Inflammatory macrophage treated with lipopolysaccharide for 4 hours (primary cell): ENCODE measurements around the gene DSCAML1.

Experiments
- DNase-seq: peaks from one replicate; pipeline ENCODE4 v3.0.0-alpha.2; 2020

The DSCAML1 gene

DNA sequence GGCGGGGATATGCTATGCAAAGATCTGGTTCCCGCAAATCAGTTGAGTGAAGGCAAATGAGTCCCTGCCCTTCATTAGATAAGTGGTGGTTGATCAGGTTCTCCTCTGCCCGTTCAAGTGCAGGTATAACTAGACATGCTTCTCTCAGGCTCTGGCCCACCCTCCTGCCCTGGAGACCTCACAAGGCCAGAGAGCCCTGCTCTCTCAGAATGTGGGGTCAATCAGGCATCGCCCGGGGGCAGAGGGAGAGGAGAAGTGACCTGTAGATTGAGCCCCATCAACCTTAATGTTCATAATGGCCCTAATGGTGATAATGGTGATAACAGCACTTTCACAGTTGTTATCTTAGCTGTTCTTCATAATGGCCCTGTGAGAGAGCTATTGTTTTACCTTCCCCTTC, 224.3 kb downstream of the DSCAML1 start:
- DNase-seq: no peak

GRCh38 chr11:117572129-117572528, 224.9 kb downstream of the DSCAML1 start:
- DNase-seq: no peak

DNA sequence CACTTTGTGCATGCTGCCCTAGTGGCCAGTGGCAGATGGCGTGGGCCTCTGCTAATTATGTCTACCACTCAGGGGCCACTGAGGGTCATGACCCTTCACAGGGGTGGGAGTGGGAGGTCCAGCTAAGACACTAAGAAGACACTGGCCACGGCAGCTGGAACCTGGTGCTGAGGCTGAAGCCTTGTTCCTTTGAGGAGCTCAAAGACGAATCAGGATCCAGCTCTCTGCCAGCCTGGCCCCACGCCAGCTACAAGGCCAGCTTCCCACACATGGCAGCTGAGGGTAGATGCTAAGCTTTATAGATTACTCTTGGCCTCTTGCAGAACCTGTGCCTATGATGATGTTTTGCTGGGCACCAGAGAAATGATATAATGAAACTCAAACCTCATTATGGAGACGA, 226.3 kb downstream of the DSCAML1 start:
- DNase-seq: no peak

DNA sequence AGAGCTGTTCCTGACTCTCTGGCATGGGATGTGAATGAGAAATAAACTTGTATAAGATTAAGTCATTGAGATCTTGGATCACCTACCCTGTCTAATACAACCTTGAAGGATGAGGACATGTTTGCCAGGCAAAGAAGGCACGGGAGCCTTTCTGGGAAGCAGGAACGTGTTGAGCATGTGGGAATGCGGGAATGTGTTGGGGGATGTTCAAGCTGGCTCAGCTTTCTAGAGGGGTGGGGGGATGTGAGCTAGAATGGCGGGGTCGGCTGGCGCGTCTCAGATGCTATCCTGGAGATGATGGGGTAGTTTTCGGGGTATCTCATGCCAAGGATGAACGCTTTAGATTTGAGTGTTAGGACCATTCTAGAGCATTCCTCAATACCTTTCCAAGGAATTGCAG, 227.1 kb downstream of the DSCAML1 start:
- DNase-seq: no peak

DNA sequence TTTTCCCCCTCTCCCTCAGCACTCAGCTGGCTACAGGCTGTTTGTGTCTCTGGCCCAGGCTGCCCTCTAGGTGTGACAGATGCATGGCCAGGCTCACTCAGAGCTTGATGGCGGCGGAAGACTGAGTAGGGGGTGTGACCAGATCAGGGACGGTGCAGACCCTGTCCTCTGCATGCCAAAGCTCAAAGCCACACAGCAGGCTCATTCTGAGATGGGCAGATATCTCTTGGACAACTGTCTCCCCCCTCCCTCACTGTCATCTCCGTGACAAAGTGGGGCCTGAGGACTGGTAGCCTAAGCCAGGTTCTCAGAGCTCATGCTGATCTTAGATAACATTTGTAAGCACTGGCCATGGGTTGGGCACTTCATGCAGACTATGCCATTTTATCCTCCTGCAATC, 231.3 kb downstream of the DSCAML1 start:
- DNase-seq: no peak

DNA sequence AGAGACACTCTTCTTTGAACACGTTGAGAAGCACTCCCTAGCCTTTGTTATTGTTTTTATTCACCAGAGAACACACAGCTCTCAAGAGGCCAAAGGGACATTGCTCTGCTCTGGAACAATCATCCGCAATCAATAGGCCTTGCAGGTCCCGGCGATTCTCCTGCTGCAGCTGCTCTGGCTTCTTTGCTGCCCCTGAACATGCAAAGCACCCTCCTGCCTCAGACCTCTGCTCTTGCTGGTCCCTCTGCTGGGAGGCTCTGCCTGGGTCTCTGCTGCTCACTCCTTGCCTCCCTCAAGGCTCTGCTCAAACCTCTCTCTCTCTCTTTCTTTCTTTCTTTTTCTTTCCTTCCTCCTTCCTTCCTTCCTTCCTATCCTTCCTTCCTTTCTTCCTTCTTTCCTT, 232.7 kb downstream of the DSCAML1 start:
- no peak for DNase-seq

- DNase-seq: no peak
These were observed 233.5 kb downstream of the DSCAML1 start for GRCh38 chr11:117563556-117563955.

DNA sequence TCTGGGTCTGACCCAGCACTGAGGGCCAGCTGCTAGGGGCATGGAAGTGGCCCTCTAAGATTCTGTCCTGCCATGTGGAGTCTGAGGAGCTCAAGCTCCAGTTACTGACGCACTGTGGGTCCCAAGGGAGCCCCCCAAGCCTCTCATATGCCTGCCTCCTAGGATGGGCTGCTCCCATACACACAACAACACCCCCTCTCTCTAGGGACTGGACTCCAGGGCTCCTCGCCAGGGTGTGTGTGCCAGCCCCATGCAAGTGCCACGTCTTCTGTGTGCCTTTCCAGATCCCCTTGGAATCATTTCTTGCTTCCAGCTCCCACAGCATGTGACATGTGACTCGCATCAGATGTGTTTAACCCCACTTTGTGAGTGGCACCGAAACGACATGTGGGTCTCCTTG, 234.9 kb downstream of the DSCAML1 start:
- no peak for DNase-seq

- no peak for DNase-seq
These were observed 236.1 kb downstream of the DSCAML1 start for GRCh38 chr11:117560780-117561530.

DNA sequence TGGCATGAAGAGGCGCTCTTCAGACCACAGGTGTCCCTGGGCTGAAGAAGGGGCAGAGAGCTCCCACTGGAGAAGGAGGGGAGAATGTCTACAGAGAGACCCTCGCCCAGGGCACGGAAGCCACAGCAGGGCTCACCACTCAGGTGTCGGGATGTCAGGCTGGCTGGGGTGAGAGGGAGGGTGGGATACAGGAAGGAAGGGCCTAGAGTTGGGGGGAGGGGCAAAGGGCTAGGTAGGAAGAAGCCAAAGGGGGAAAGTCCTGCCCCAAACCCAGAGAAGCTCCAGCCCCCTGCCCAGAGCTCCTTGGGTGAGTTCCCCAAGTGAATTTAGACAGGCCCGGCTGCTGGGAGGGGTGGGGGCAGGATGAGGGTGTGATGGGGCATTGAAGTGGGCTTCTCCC, 237.3 kb downstream of the DSCAML1 start:
- DNase-seq: no peak

- DNase-seq: no peak
These were observed 239.7 kb downstream of the DSCAML1 start for GRCh38 chr11:117557361-117557760.

DNA sequence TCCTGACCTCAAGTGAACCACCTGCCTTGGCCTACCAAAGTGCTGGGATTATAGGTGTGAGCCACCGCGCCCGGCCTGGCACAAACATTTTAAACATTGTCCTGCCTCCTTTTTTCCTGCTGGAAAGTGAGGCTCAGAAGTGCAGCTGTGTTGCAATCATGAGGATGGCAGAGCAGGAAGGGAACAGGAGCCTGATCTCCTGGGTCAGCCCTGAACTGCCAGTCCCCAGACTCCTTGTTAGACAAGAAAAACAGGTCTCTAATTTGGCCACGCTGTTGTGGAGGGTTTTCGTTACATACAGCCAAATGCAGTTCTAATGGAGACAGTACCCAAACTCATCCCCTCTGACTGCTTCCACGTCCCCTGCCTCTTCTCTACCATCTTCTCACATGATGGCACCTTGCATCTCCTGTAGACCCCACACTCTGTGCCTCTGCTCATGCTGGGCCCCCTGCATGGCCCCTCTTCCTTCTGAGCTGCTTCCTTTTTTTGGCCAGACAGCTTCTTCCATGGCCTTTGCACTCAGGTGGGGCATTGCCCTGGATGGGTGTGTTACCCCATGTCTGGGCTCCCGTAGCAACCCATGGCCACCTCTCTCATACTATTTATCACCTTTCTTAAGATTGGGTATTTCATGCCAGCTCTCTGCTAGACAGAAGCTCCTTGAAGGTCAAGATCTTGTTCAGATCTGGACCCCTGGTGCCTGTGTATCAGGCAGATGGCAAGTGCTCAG, 242.2 kb downstream of the DSCAML1 start:
- no peak for DNase-seq

DNA sequence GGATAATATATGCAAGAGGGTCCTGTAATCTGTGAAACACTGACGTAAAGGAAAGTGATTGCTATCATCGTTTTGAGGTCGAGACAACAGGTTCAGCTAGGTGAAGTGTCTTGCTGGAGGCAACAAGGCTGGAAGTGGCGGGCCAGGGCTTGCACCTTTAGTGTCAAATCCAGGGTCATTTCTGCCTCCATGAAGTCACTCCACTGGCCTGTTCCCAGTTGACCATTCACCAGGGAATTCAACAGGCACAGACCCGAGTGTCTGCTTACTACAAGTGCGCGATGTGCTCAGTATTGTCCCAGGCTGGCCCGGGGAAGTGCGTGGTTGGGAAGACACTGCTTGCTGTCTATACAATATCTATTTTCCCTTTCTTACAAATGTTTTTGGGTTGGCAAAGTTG, 244.4 kb downstream of the DSCAML1 start:
- no peak for DNase-seq

DNA sequence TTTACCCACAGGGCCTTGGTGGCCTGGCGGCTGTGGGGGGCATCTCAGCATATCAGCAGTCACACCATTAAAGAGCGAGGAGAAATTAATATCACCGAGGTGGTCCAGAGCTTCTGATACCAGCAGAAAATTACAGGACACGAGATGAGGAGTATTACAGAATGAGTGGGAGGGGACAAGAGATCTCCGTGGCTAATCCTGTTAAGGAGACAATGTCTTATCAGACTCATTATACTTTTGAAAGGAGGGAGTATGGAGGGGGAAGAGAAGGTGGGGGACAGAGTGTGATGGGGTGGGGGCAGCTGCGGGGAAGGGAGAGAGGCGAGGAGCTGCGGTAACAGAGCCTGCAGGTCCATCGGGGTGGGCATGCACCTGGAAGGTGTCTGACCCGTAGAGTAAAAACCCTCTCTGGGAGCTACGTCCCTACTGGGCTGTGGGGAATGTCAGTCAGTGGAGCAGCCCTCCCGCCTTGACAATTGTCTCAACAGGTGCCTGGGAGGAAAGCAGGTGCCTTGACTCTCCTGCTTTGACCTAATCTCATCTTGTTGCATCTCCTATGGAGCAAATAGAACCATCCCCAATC, 245.2 kb downstream of the DSCAML1 start:
- no peak for DNase-seq

- DNase-seq: no peak
These were observed 246.6 kb downstream of the DSCAML1 start for GRCh38 chr11:117550466-117550865.

GRCh38 chr11:117549417-117549816, 247.6 kb downstream of the DSCAML1 start:
- DNase-seq: no peak

- DNase-seq: no peak
These were observed 248.1 kb downstream of the DSCAML1 start for GRCh38 chr11:117548876-117549275.

DNA sequence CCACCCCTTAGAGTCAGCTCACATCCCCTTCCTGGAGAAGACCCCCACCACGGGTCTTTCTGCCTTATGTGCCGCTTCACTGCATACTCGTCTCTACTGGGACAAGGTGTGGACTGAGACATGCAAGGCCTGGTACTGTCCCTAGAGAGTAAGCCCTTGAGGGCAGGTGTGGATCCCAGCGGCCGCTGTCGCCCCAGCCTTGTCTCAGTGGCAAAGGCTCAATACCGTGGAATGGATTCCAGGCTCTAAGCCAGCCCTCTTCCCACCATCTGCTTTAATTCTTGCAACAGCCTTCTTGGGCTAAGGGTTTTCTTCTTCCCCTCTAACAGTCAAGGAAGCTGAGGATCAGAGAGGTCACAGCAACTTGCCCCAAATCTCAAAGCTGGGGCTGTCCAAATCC, 249.1 kb downstream of the DSCAML1 start:
- no peak for DNase-seq

DNA sequence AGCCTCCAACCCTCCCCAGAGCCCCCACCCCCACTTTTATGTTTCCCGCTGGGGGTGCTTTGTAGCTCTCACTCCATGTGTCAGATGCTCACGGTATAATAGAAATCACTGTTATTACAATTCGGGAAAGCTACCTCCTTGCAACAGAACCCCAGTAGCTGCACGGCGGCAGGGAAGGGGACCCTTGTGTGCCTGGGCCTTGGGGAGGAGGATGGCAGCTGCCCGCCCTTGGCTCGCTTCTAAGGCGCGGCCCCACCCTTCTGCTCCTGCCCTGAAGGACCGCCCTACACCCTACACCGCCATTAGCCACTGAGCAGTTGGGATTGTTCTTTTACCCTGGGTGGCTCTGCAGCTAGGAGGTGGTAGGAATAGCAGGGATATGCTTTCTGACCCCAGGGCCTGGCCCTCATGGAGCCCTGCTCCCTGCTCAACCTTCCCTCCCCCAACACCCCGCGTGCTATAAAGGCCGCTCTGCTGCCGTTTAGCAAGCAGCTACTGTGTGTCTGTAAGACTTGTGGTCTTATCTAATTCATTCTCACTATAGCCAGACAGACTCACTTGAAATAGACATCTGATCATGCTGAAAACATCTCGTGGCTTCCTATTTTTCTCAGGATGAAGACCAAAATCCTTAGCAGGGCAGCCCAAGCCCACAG, 249.7 kb downstream of the DSCAML1 start:
- no peak for DNase-seq

DNA sequence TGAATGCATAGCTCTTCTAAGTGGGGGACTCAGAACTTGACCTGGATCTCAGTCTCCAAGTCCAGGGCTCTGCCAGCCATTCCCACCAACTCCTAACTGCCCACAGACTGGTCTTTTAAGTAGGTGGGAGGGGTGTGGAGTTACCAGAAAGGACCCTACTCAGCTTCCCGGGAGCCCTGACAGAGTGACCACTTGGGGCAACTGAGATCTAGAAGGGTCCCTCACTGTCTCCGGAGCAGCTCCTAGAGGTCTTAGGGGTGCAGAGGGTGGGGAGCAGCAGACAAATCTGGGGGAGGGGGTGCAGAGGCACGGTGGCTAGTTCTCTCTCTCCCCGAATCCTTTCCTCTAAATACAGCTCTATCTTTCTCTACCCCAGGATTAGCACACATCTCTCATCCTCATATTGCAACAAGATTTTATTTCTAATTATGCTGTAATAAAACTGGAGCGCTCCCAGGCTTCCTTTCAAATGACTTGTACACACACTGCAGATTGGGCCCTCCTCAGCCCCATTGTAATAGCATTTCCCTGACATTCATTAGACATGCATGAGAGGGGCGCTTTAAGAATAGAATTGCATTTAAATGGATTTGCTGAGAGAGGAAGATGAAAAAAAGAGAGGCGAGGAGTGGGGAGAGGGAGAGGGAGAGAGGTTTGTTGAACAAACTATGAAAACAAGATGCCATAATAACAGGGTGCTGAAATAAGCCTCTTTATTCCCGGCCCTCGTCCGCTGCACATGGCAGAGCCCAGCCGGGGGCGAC, 250.4 kb downstream of the DSCAML1 start:
- no peak for DNase-seq

DNA sequence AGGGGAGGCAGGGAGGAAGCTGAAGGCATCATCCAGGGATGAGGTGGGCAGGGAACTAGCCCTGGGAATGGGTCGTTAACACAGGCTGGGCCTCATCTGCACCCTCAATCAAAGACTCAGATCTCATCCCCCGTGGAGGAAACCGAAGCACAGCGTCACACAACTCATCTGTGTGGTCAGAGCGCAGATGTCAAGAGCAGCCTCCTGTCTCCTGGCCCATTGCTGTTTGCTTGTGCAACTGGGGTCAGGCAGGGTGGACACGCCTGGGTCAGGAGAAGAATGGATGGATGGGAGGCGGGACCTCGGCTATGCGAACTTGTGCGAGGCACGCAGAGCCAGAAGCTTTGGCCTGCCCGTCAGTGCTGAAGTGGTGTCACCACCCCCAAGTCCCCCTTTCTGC, 251.3 kb downstream of the DSCAML1 start:
- DNase-seq: no peak

DNA sequence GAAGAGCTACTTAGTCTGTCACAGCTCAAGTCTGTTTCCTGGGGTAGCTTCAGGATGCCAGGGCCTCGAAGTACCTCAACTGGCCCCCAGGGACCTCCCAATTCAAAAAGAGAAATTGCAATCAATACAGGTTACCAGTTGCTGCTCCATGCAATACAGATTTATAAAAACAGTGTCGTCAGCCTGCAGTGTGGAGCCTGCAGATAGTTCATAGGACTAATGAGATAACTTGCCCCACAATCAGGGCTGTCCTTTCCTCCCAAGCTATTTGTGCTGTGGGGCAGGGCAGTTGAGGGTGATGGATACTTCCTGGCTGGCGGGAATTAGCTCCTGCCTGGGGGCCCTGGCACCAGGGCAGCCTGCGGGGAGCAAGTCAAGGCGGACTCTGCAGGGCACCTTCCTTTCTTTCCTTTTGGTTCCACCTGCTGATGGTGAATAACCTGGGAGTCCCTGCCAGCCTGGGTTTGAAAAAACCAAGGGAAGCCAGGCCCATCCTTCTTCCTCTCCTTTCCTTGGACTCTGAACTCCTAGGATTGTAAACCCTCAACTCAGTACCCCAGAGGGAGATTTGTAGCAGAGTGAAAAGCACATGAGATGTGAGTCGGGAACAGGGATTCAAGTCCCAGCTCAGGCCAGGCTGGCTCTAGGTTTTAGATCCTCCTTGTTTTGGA, 252.8 kb downstream of the DSCAML1 start:
- no peak for DNase-seq
